H1 (cell line): ENCODE results near the gene ANAPC16. TPM values are rescaled to one million over a fixed set of nuclear protein-coding genes. Genes with fewer than 3 reads are reported as not detected.

Experiments
- CTCF ChIA-PET: fragments of 300-600 bp; sonication (Branson Sonifier 250); formaldehyde crosslinking; loops from one replicate; lab custom pipeline; 2021; ENCODE audit not compliant: partially characterized antibody; lab: Charles Lee
- POLR2A ChIA-PET: fragments of 300-600 bp; sonication (Branson Sonifier 250); formaldehyde crosslinking; loops from one replicate; lab custom pipeline; 2021; ENCODE audit warnings: inconsistent platforms; ENCODE audit not compliant: partially characterized antibody; lab: Charles Lee
- DNase-seq, 2 experiments: peaks; one replicate each; pipeline versions ENCODE4 v3.0.0 to v3.0.0-alpha.2; 2010 to 2022; ENCODE audit warnings: low spot score in 2 of 2, low read depth in 1 of 2, mixed read lengths in 1 of 2
- FAIRE-seq: peaks from 2 replicates; lab custom pipeline; 2011; peaks lifted over from hg19 to GRCh38; lab: Jason Lieb, UNC
- H2AFZ ChIP-seq: 2 replicates; pipeline ENCODE4 v1.8.1; 2012; ENCODE audit warnings: low read length, inconsistent platforms
- H2AK5ac ChIP-seq: 2 replicates; pipeline ENCODE4 v1.6.1; 2013; ENCODE audit warnings: low read depth, low read length
- H2BK120ac ChIP-seq: replicated peaks from 2 replicates; pipeline ENCODE3; 2013; ENCODE audit warnings: low read depth, low read length, inconsistent platforms
- H2BK12ac ChIP-seq: 2 replicates; pipeline ENCODE4 v1.6.1; 2013; ENCODE audit warnings: low read depth, low read length
- H2BK15ac ChIP-seq: 2 replicates; pipeline ENCODE4 v1.6.1; 2013; ENCODE audit warnings: low read length
- H2BK20ac ChIP-seq: 2 replicates; pipeline ENCODE4 v1.6.1; 2013; ENCODE audit warnings: low read length
- H2BK5ac ChIP-seq: 2 replicates; pipeline ENCODE4 v1.6.1; 2013; ENCODE audit warnings: low read depth, low read length
- H3K14ac ChIP-seq: 2 replicates; pipeline ENCODE4 v1.6.1; 2013; ENCODE audit warnings: inconsistent platforms; ENCODE audit not compliant: insufficient read length
- H3K18ac ChIP-seq: 2 replicates; pipeline ENCODE4 v1.6.1; 2013; ENCODE audit warnings: low read length; ENCODE audit errors: extremely low read depth
- H3K23ac ChIP-seq: 2 replicates; pipeline ENCODE4 v1.6.1; 2013; ENCODE audit warnings: inconsistent platforms; ENCODE audit not compliant: insufficient read length
- H3K23me2 ChIP-seq: 2 replicates; pipeline ENCODE4 v1.6.1; 2013; ENCODE audit warnings: low read depth, low read length
- H3K27ac ChIP-seq: 2 replicates; pipeline ENCODE4 v1.6.1; 2011; ENCODE audit warnings: low read depth, low read length, inconsistent platforms
- H3K27me3 ChIP-seq, 4 experiments: replicated peaks in 1 of 4; 1 replicate in 1 of 4; 2 replicates in 3 of 4; pipeline versions ENCODE4 v1.6.1 to v1.8.1; 2011 to 2013; ENCODE audit warnings: low read length in 3 of 4, mild to moderate bottlenecking in 3 of 4, inconsistent platforms in 2 of 4, mixed read lengths in 2 of 4, moderate library complexity in 1 of 4; ENCODE audit not compliant: control insufficient read depth in 3 of 4, insufficient read depth in 3 of 4; ENCODE audit errors: extremely low read depth in 1 of 4
- H3K36me3 ChIP-seq, 4 experiments: 2 replicates each; pipeline versions ENCODE4 v1.6.1 to v1.8.1; 2011 to 2013; ENCODE audit warnings: mild to moderate bottlenecking in 4 of 4, low read length in 3 of 4, moderate library complexity in 2 of 4, control low read depth in 1 of 4, inconsistent platforms in 1 of 4; ENCODE audit not compliant: insufficient read depth in 4 of 4, control insufficient read depth in 2 of 4
- H3K4ac ChIP-seq: replicated peaks from 2 replicates; pipeline ENCODE3; 2013; ENCODE audit warnings: low read length, low read depth, mixed read lengths, inconsistent platforms; ENCODE audit not compliant: insufficient read length
- H3K4me1 ChIP-seq, 4 experiments: replicated peaks in 1 of 4; 1 replicate in 1 of 4; 2 replicates in 3 of 4; pipeline versions ENCODE4 v1.6.1 to v1.8.1; 2011 to 2013; ENCODE audit warnings: low read length in 3 of 4, inconsistent platforms in 2 of 4, mixed read lengths in 1 of 4; ENCODE audit not compliant: insufficient read depth in 4 of 4, control insufficient read depth in 3 of 4
- H3K4me2 ChIP-seq, 2 experiments: 2 replicates each; pipeline versions ENCODE4 v1.6.1 to v1.8.1; 2011 to 2013; ENCODE audit warnings: low read depth in 2 of 2, low read length in 2 of 2, control low read depth in 1 of 2, inconsistent platforms in 1 of 2, mild to moderate bottlenecking in 1 of 2; ENCODE audit not compliant: insufficient read depth in 1 of 2
- H3K4me3 ChIP-seq, 4 experiments: fragments of 200-600, 300-600 bp in 1 of 4; sonication (generic), shearing (Covaris generic), sonication (Bioruptor Twin) in 1 of 4; 2 replicates each; pipeline versions ENCODE4 v1.5.1 to v1.8.1; 2011 to 2016; ENCODE audit warnings: low read length in 4 of 4, low read depth in 3 of 4, control low read depth in 2 of 4, inconsistent platforms in 2 of 4, mild to moderate bottlenecking in 2 of 4, mixed read lengths in 1 of 4, moderate library complexity in 1 of 4; ENCODE audit not compliant: insufficient read depth in 2 of 4; ENCODE audit errors: extremely low read depth in 1 of 4
- H3K56ac ChIP-seq: replicated peaks from 2 replicates; pipeline ENCODE3; 2013; ENCODE audit warnings: low read depth, mild to moderate bottlenecking, mixed read lengths, low read length, inconsistent platforms; ENCODE audit not compliant: insufficient read length
- H3K79me1 ChIP-seq: 2 replicates; pipeline ENCODE4 v1.6.1; 2013; ENCODE audit warnings: low read depth, low read length, control low read depth
- H3K79me2 ChIP-seq, 2 experiments: 2 replicates each; pipeline versions ENCODE4 v1.6.1 to v1.8.1; 2012 to 2013; ENCODE audit warnings: low read length in 2 of 2, mild to moderate bottlenecking in 2 of 2, inconsistent platforms in 1 of 2; ENCODE audit not compliant: insufficient read depth in 2 of 2, control insufficient read depth in 1 of 2
- H3K9ac ChIP-seq, 4 experiments: replicated peaks in 1 of 4; 1 replicate in 1 of 4; 2 replicates in 3 of 4; pipeline versions ENCODE4 v1.6.1 to v1.8.1; 2011 to 2013; ENCODE audit warnings: low read depth in 3 of 4, low read length in 3 of 4, control low read depth in 2 of 4, mild to moderate bottlenecking in 2 of 4, moderate library complexity in 2 of 4, inconsistent platforms in 1 of 4; ENCODE audit errors: extremely low read depth in 1 of 4
- H3K9me3 ChIP-seq, 2 experiments: 2 replicates each; pipeline versions ENCODE4 v1.6.1 to v1.8.1; 2012 to 2013; ENCODE audit warnings: mild to moderate bottlenecking in 2 of 2, moderate library complexity in 2 of 2, control low read depth in 1 of 2, inconsistent platforms in 1 of 2, low read depth in 1 of 2, low read length in 1 of 2, mixed read lengths in 1 of 2; ENCODE audit not compliant: insufficient read depth in 2 of 2
- H4K20me1 ChIP-seq, 2 experiments: replicated peaks in 1 of 2; 2 replicates each; pipeline versions ENCODE3 to v1.8.1; 2011 to 2013; ENCODE audit warnings: inconsistent platforms in 2 of 2, low read length in 2 of 2, mild to moderate bottlenecking in 1 of 2; ENCODE audit not compliant: insufficient read depth in 2 of 2, control insufficient read depth in 1 of 2
- H4K5ac ChIP-seq: 2 replicates; pipeline ENCODE4 v1.6.1; 2013; ENCODE audit warnings: low read length, low read depth, mixed read lengths, inconsistent platforms; ENCODE audit not compliant: insufficient read length
- H4K8ac ChIP-seq: 2 replicates; pipeline ENCODE4 v1.8.0; 2013; ENCODE audit warnings: mild to moderate bottlenecking, moderate library complexity, low read length, inconsistent platforms; ENCODE audit not compliant: insufficient read depth; ENCODE audit errors: extremely low read depth
- H4K91ac ChIP-seq: replicated peaks from 2 replicates; pipeline ENCODE3; 2013; ENCODE audit warnings: low read length, mixed read lengths, inconsistent platforms; ENCODE audit not compliant: insufficient read length
- ASH2L ChIP-seq: fragments of 200-600, 300-600 bp; sonication (generic); IDR thresholded peaks from one replicate; pipeline ENCODE4 v1.7.1; 2017; ENCODE audit warnings: low read length
- EP300 ChIP-seq, 2 experiments: IDR thresholded peaks; 1 replicate in 1 of 2; 2 replicates in 1 of 2; pipeline ENCODE4 v1.6.1; 2011 to 2012; ENCODE audit warnings: low read depth in 2 of 2, low read length in 2 of 2, mild to moderate bottlenecking in 2 of 2, borderline replicate concordance in 1 of 2, inconsistent platforms in 1 of 2, moderate library complexity in 1 of 2
- HDAC6 ChIP-seq: IDR thresholded peaks from one replicate; pipeline ENCODE4 v1.7.1; 2012; ENCODE audit warnings: low read depth, mild to moderate bottlenecking, inconsistent platforms, low read length, moderate library complexity
- KDM1A ChIP-seq: fragments of 200-600, 300-600 bp; sonication (generic); IDR thresholded peaks from 2 replicates; pipeline ENCODE4 v1.7.1; 2016; ENCODE audit warnings: mild to moderate bottlenecking, low read length, borderline replicate concordance
- YY1 ChIP-seq: IDR thresholded peaks from 2 replicates; pipeline ENCODE4 v1.6.1; 2011; ENCODE audit warnings: low read depth, mild to moderate bottlenecking, low read length
- ZNF274 ChIP-seq: IDR thresholded peaks from 2 replicates; pipeline ENCODE4 v1.7.0; 2012; ENCODE audit warnings: low read length, borderline replicate concordance; ENCODE audit errors: extremely low read depth
- WGBS, 2 experiments: shearing (Covaris generic) in 1 of 2; methylation state at CpG; one replicate each; pipeline versions ENCODE4 v1.1.6 to v1.1.7; 2013 to 2015; ENCODE audit warnings: low lambda C conversion rate in 2 of 2, mixed read lengths in 2 of 2, inconsistent platforms in 1 of 2, low coverage in 1 of 2, missing lambda C conversion rate in 1 of 2; ENCODE audit not compliant: insufficient replicate concordance in 2 of 2, insufficient coverage in 1 of 2, insufficient read length in 1 of 2; ENCODE audit errors: extremely low coverage in 1 of 2, missing lambda C conversion rate in 1 of 2; 5-methylcytosine and 5-hydroxymethylcytosine counted together
- polyA plus RNA-seq, 7 experiments: library from polyadenylated mRNA; depleted of rRNA in 3 of 7; stranded (reverse) in 5 of 7; unstranded in 2 of 7; fragments of >200 nt in 5 of 7; fragments of 200-250 nt in 2 of 7; gene quantifications; 1 replicate in 5 of 7; 2 replicates in 1 of 7; 4 replicates in 1 of 7; pipeline versions ENCODE4 v1.2.1 to v1.2.3, GENCODE V29; 2011 to 2013; ENCODE audit warnings: missing spikeins in 2 of 7, mixed read lengths in 2 of 7
- total RNA-seq: library from RNA; stranded (reverse); fragmentation: NEBNext Ultra II Directional; extraction: Animal tissue kit (Norgen Biotek cat#: 25700); gene quantifications from 2 replicates; pipeline ENCODE4 v1.2.1, GENCODE V29; 2021
- TF ChIP-seq, protein P1 (sequence below), 3 experiments: IDR thresholded peaks; 1 replicate in 2 of 3; 2 replicates in 1 of 3; pipeline versions ENCODE4 v1.5.1 to v1.6.1; 2011; ENCODE audit warnings: low read length in 3 of 3, mild to moderate bottlenecking in 3 of 3, inconsistent platforms in 2 of 3, low read depth in 1 of 3, moderate library complexity in 1 of 3; ENCODE audit not compliant: insufficient read depth in 1 of 3; ENCODE audit errors: control extremely low read depth in 1 of 3

ANAPC16 gene
- total and polyA plus RNA-seq, 2 of the 8 experiments (the other 6 are each of a cell fraction or from before 2014, with no cell fraction given), result 53.1 to 57.4 TPM

DNA sequence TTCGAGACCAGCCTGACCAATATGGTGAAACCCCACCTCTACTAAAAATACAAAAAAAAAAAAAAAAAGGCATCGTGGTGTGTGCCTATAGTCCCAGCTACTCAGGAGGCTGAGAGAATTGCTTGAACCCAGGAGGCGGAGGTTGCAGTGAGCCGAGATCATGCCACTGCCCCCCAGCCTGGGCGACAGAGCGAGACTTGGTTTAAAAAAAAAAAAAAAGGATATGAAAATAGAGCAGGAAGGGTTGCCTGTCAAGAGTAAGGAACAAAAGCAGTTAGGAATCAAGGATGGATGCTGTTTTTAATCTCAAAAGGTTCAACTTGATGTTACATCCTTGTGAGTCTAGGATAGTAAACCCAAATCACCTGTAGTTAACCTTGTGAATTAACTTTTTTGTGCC is 12.0 kb downstream of the ANAPC16 start:
- Histone ChIP-seq H3K4me2 (no peak overlapping the region), H3K23me2 (no peaks in the 10 kb centered on the region), H3K23ac (no peak overlapping the region), H3K9me3 (no peaks in the 10 kb centered on the region), H3K27me3 (no peaks in the 10 kb centered on the region), H2BK5ac (no peak overlapping the region), H3K18ac (no peak overlapping the region), H2BK20ac (no peak overlapping the region), H3K4me3 (no peak overlapping the region), H3K27ac (no peak overlapping the region), H2BK15ac (no peak overlapping the region), H4K91ac (no peak overlapping the region), H4K8ac (no peak overlapping the region), H3K4ac (no peak overlapping the region), H3K9ac (no peak overlapping the region), H4K20me1 (peaks cover 2 to 3% of the 10 kb centered on the region in 2 experiments), H2BK120ac (no peak overlapping the region), H2BK12ac (no peak overlapping the region), H3K4me1 (peaks cover 0 to 6% (median 3%) of the 10 kb centered on the region in 4 experiments; a peak in 4 of 7 replicates), H2AK5ac (no peak overlapping the region), H3K14ac (no peak overlapping the region), H3K79me1 (peaks cover 4% of the 10 kb centered on the region; the same call in 1 of the 2 replicates), H4K5ac (no peak overlapping the region), H2AFZ (no peak overlapping the region), H3K36me3 (peaks cover 5 to 19% (median 10%) of the 10 kb centered on the region in 4 experiments; a peak in 7 of 8 replicates), H3K56ac (no peak overlapping the region), H3K79me2 (peaks cover 3 to 37% of the 10 kb centered on the region in 2 experiments; a peak in 3 of 4 replicates)
- CTCF ChIA-PET, result interaction anchor here (0.7 to 1.1 kb wide), 3 partner anchors 20 to 331 kb away, joined by 3 read pairs; no protein-coding TSS in a partner anchor
- DNase-seq, result no peak
- POLR2A ChIA-PET, result interaction anchor here (1.3 to 4.2 kb wide), 5 partner anchors 9 to 47 kb away, joined by 3 to 25 read pairs (median 7); partner anchors contain the start of gene DDIT4
- WGBS, 2 experiments, result 85% methylated on average over 5 of the region's 6 CpGs; no CpG with 5 or more reads in 1 of the 2 experiments
- no peak for FAIRE-seq
- TF ChIP-seq, protein P1, sequence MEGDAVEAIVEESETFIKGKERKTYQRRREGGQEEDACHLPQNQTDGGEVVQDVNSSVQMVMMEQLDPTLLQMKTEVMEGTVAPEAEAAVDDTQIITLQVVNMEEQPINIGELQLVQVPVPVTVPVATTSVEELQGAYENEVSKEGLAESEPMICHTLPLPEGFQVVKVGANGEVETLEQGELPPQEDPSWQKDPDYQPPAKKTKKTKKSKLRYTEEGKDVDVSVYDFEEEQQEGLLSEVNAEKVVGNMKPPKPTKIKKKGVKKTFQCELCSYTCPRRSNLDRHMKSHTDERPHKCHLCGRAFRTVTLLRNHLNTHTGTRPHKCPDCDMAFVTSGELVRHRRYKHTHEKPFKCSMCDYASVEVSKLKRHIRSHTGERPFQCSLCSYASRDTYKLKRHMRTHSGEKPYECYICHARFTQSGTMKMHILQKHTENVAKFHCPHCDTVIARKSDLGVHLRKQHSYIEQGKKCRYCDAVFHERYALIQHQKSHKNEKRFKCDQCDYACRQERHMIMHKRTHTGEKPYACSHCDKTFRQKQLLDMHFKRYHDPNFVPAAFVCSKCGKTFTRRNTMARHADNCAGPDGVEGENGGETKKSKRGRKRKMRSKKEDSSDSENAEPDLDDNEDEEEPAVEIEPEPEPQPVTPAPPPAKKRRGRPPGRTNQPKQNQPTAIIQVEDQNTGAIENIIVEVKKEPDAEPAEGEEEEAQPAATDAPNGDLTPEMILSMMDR (IDR thresholded peaks at IDR 0.05; ENCODE audit: control extremely low read depth in 1 of 3, insufficient read depth in 1 of 3, low read depth in 1 of 3, low read length in 3 of 3), result no peak
- TF ChIP-seq ASH2L, result no peak
- no peak for TF ChIP-seq EP300 (IDR thresholded peaks at IDR 0.05; ENCODE audit: borderline replicate concordance in 1 of 2, low read depth in 2 of 2, low read length in 2 of 2)
- no peak for TF ChIP-seq KDM1A
- no peak for TF ChIP-seq HDAC6
- no peak for TF ChIP-seq ZNF274
- no peak for TF ChIP-seq YY1
